GM12892 (cell line): Measurements from ENCODE around the gene PTPN22. TPM values are rescaled to one million over a fixed set of nuclear protein-coding genes. Genes with fewer than 3 reads are reported as not detected.

ENCODE experiments used
- DNase-seq: peaks from one replicate; pipeline ENCODE4 v3.0.0; 2011; ENCODE audit not compliant: insufficient read length
- FAIRE-seq: peaks from 2 replicates; lab custom pipeline; 2011; peaks lifted over from hg19 to GRCh38; lab: Jason Lieb, UNC
- POLR2A ChIP-seq: IDR thresholded peaks from 2 replicates; pipeline ENCODE4 v1.6.1; 2011; ENCODE audit warnings: low read depth, low read length, control low read depth
- POLR2AphosphoS5 ChIP-seq: IDR thresholded peaks from 2 replicates; pipeline ENCODE4 v1.6.1; 2011; ENCODE audit warnings: low read depth, low read length, control low read depth
- TAF1 ChIP-seq: IDR thresholded peaks from 2 replicates; pipeline ENCODE4 v1.6.1; 2011; ENCODE audit warnings: low read depth, mild to moderate bottlenecking, control low read depth, low read length, borderline replicate concordance
- polyA plus RNA-seq: library from polyadenylated mRNA; unstranded; fragments of >200 nt; gene quantifications from one replicate; pipeline ENCODE4 v1.2.1, GENCODE V29; 2012; ENCODE audit warnings: missing spikeins, inconsistent platforms; ENCODE audit not compliant: missing spikeins

Gene PTPN22
- polyA plus RNA-seq, result 20.0 TPM

- FAIRE-seq (peak; percentile 84), DNase-seq (no peak)
- TF ChIP-seq POLR2AphosphoS5 (peak; percentile 90), POLR2A (peak; percentile 91), TAF1 (peak; percentile 88)
These were observed at the start of gene PTPN22 for GRCh38 chr1:113871597-113872113. PTPN22 (minus strand) TSS chr1:113871712.

GRCh38 chr1:113918243-113918642, 46.7 kb upstream of the PTPN22 start:
- DNase-seq, result no peak
- FAIRE-seq, result no peak
- TF ChIP-seq TAF1 (no peak), POLR2AphosphoS5 (no peak), POLR2A (no peak)

- TF ChIP-seq TAF1 (no peak), POLR2AphosphoS5 (no peak), POLR2A (no peak)
- FAIRE-seq, result no peak
- DNase-seq, result no peak
These were observed 46.0 kb upstream of the PTPN22 start for GRCh38 chr1:113917400-113918082.

- FAIRE-seq (no peak), DNase-seq (no peak)
- TF ChIP-seq POLR2AphosphoS5, result no peak
- TF ChIP-seq POLR2A, result no peak
- TF ChIP-seq TAF1, result no peak
These were observed 45.5 kb upstream of the PTPN22 start for GRCh38 chr1:113916974-113917373.

GRCh38 chr1:113913887-113914664, 42.6 kb upstream of the PTPN22 start:
- FAIRE-seq, result no peak
- DNase-seq, result no peak
- TF ChIP-seq TAF1 (no peak), POLR2A (no peak), POLR2AphosphoS5 (no peak)

GRCh38 chr1:113913312-113913668, 41.8 kb upstream of the PTPN22 start:
- FAIRE-seq (no peak), DNase-seq (no peak)
- TF ChIP-seq POLR2AphosphoS5, result no peak
- no peak for TF ChIP-seq POLR2A
- TF ChIP-seq TAF1, result no peak

- TF ChIP-seq POLR2AphosphoS5, result no peak
- TF ChIP-seq POLR2A, result no peak
- no peak for TF ChIP-seq TAF1
- no peak for DNase-seq
- no peak for FAIRE-seq
These were observed 41.2 kb upstream of the PTPN22 start for GRCh38 chr1:113912594-113913311.

- DNase-seq, result peak; percentile 30
- no peak for FAIRE-seq
- TF ChIP-seq POLR2A (no peak), POLR2AphosphoS5 (no peak), TAF1 (0 out of 2 replicates have a peak, but pooled peaks have one; percentile 5)
These were observed 33.9 kb upstream of the PTPN22 start for GRCh38 chr1:113905435-113905861.

- TF ChIP-seq POLR2AphosphoS5, result peak; percentile 87
- TF ChIP-seq TAF1, result peak; percentile 37; the same call in 1 of the 2 replicates
- peak; percentile 79; the same call in 1 of the 2 replicates for TF ChIP-seq POLR2A
- peak; percentile 95 for FAIRE-seq
- peak; percentile 95 for DNase-seq
These were observed 33.3 kb upstream of the PTPN22 start, which contains the start of the genes AP4B1 and DCLRE1B for GRCh38 chr1:113904674-113905434. AP4B1 (minus strand) TSS chr1:113904799; CDS start chr1:113904717, 82 bp downstream. DCLRE1B (plus strand) TSS chr1:113905326; CDS start chr1:113905587, 261 bp downstream.

GRCh38 chr1:113904293-113904673, 32.8 kb upstream of the PTPN22 start:
- TF ChIP-seq POLR2AphosphoS5 (no peak), TAF1 (no peak), POLR2A (no peak)
- DNase-seq (no peak), FAIRE-seq (no peak)
